A172 (cell line): Measurements from ENCODE around the gene SLC2A13. TPM values are rescaled to one million over a fixed set of nuclear protein-coding genes. Genes with fewer than 3 reads are reported as not detected.
"Not testable (repeated sequence)": the region's sequence is repeated elsewhere in the genome, so short reads cannot be mapped to it uniquely, and the experiment has no call there.

Experiments
- DNase-seq: peaks from one replicate; pipeline ENCODE4 v3.0.0-alpha.2; 2015; ENCODE audit warnings: low spot score
- total RNA-seq: library from RNA; depleted of rRNA; stranded (reverse); fragments of >200 nt; shearing (Covaris generic); gene quantifications from 2 replicates; pipeline ENCODE4 v1.2.3, GENCODE V29; 2014

The SLC2A13 gene
- total RNA-seq, 1 experiment from 2014 or later, result 4.6 TPM

GRCh38 chr12:39868328-39868725 is 237.6 kb downstream of the SLC2A13 start:
- DNase-seq, result no peak

GRCh38 chr12:39867631-39868327 is 238.1 kb downstream of the SLC2A13 start:
- DNase-seq, result no peak

GRCh38 chr12:39866135-39866534 is 239.7 kb downstream of the SLC2A13 start:
- DNase-seq, result no peak

GRCh38 chr12:39860695-39861094 is 245.2 kb downstream of the SLC2A13 start:
- no peak for DNase-seq

GRCh38 chr12:39853003-39853402 is 252.9 kb downstream of the SLC2A13 start:
- no peak for DNase-seq

GRCh38 chr12:39852346-39852745 is 253.5 kb downstream of the SLC2A13 start:
- DNase-seq, result peak; percentile 13

GRCh38 chr12:39848218-39848617 is 257.7 kb downstream of the SLC2A13 start:
- DNase-seq, result not testable (repeated sequence)

GRCh38 chr12:39846971-39847650 is 258.8 kb downstream of the SLC2A13 start:
- DNase-seq, result peak; percentile 21

- no peak for DNase-seq
Observed at GRCh38 chr12:39846304-39846703, 259.6 kb downstream of the SLC2A13 start.

- no peak for DNase-seq
Observed at GRCh38 chr12:39840422-39840821, 265.5 kb downstream of the SLC2A13 start.

- DNase-seq, result no peak
Observed at GRCh38 chr12:39839072-39839471, 266.8 kb downstream of the SLC2A13 start.

GRCh38 chr12:39835517-39836489 is 270.1 kb downstream of the SLC2A13 start:
- DNase-seq, result no peak

GRCh38 chr12:39831587-39832315 is 274.1 kb downstream of the SLC2A13 start:
- peak; percentile 34 for DNase-seq

GRCh38 chr12:39830852-39831520 is 274.9 kb downstream of the SLC2A13 start:
- no peak for DNase-seq

- no peak for DNase-seq
Observed at GRCh38 chr12:39830171-39830570, 275.7 kb downstream of the SLC2A13 start.

GRCh38 chr12:39824505-39825212 is 281.2 kb downstream of the SLC2A13 start:
- DNase-seq, result no peak

GRCh38 chr12:39816671-39817185 is 289.2 kb downstream of the SLC2A13 start:
- DNase-seq, result peak; percentile 18

GRCh38 chr12:39815746-39816145 is 290.1 kb downstream of the SLC2A13 start:
- DNase-seq, result no peak

GRCh38 chr12:39814626-39815025 is 291.3 kb downstream of the SLC2A13 start:
- DNase-seq, result no peak

GRCh38 chr12:39813776-39814175 is 292.1 kb downstream of the SLC2A13 start:
- no peak for DNase-seq
